ENCODE data around the gene KIF3B. TPM values are rescaled to one million over a fixed set of nuclear protein-coding genes. Genes with fewer than 3 reads are reported as not detected.

The KIF3B gene
- total and polyA plus RNA-seq, 2 donors (not counting 1 experiment from before 2014, with no cell fraction given) = 12.7 to 17.5 TPM

DNA sequence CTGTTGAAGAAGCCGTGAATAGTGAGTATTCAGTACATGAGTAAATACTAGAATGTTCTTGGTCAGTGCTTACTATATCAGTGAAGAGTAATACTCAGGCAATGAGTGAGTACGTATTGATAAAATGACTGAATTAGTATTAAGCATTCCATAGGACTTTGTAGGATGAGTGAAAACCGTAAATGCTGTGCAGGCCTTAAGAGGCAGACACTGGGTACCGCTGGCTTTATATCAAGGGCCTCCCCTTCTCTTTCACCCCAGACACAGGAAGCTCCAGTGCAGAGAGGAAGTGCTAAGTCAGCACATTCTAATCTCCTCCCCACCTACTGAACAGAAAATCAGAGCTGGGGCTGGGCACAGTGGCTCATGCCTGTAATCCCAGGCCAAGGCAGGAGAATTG lies 45.6 kb upstream of the KIF3B start:
- Histone ChIP-seq H3K9ac (ENCODE audit: low read length) (no peak overlapping the region), H3K79me2 (ENCODE audit: control insufficient read depth, insufficient read depth, low read length) (no peaks in the 10 kb centered on the region), H3K27me3 (replicated peaks in 1 of 4; ENCODE audit: control extremely low read depth in 1 of 4, control insufficient read depth in 3 of 4, insufficient read depth in 4 of 4, low read length in 3 of 4) (no peaks in the 10 kb centered on the region), H2AFZ (ENCODE audit: insufficient read depth, low read depth, low read length, poor library complexity, severe bottlenecking) (peak overlapping the region; percentile 13), H3K4me1 (ENCODE audit: control insufficient read depth in 2 of 2, insufficient read depth in 2 of 2, low read length in 2 of 2) (peaks cover 4 to 16% of the 10 kb centered on the region in 2 donors), H3K36me3 (replicated peaks in 1 of 2; ENCODE audit: control extremely low read depth in 1 of 2, control insufficient read depth in 1 of 2, extremely low read depth in 1 of 2, insufficient read depth in 2 of 2, low read length in 1 of 2) (peaks cover 0 to 77% of the 10 kb centered on the region in 2 experiments), H3K27ac (ENCODE audit: low read length in 2 of 2) (peak overlapping the region in 1 of 2 donors; percentile 54), H4K20me1 (ENCODE audit: control insufficient read depth, insufficient read depth, low read length, poor library complexity, severe bottlenecking) (no peaks in the 10 kb centered on the region), H3K4me2 (replicated peaks; ENCODE audit: low read depth, low read length, poor library complexity, severe bottlenecking) (no peak overlapping the region), H3K4me3 (ENCODE audit: control extremely low read depth in 1 of 5, extremely low read depth in 1 of 5, insufficient read depth in 1 of 5, low read depth in 2 of 5, low read length in 4 of 5) (no peak overlapping the region), H3K9me3 (ENCODE audit: control extremely low read depth in 1 of 3, control insufficient read depth in 2 of 3, insufficient read depth in 1 of 3, low read length in 2 of 3) (no peaks in the 10 kb centered on the region)
- Mint-ChIP-seq H3K27me3 (no peaks in the 10 kb centered on the region), H3K4me3 (no peak overlapping the region), H3K9me3 (ENCODE audit: insufficient read depth) (no peaks in the 10 kb centered on the region), H3K27ac (peak overlapping the region; percentile 77), H3K4me1 (peaks cover 10% of the 10 kb centered on the region)
- no peak for TF ChIP-seq EZH2 (IDR thresholded peaks at IDR 0.05; ENCODE audit: borderline replicate concordance, insufficient read depth, low read depth, low read length, poor library complexity, severe bottlenecking)
- TF ChIP-seq, protein P1, sequence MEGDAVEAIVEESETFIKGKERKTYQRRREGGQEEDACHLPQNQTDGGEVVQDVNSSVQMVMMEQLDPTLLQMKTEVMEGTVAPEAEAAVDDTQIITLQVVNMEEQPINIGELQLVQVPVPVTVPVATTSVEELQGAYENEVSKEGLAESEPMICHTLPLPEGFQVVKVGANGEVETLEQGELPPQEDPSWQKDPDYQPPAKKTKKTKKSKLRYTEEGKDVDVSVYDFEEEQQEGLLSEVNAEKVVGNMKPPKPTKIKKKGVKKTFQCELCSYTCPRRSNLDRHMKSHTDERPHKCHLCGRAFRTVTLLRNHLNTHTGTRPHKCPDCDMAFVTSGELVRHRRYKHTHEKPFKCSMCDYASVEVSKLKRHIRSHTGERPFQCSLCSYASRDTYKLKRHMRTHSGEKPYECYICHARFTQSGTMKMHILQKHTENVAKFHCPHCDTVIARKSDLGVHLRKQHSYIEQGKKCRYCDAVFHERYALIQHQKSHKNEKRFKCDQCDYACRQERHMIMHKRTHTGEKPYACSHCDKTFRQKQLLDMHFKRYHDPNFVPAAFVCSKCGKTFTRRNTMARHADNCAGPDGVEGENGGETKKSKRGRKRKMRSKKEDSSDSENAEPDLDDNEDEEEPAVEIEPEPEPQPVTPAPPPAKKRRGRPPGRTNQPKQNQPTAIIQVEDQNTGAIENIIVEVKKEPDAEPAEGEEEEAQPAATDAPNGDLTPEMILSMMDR (IDR thresholded peaks at IDR 0.05) = no peak
- CTCF ChIA-PET = no interaction called here
- POLR2A ChIA-PET = no interaction called here
- WGBS (ENCODE audit: insufficient coverage) = 80% methylated on average over 2 of the region's 4 CpGs
- DNase-seq (peak; percentile 22), ATAC-seq (ENCODE audit: low read depth) (peak; percentile 58)
- intact Hi-C loops (cut with micrococcal nuclease) = loop anchor here (10.0 kb wide), 1 partner anchor 423 kb away; no protein-coding TSS in a partner anchor

DNA sequence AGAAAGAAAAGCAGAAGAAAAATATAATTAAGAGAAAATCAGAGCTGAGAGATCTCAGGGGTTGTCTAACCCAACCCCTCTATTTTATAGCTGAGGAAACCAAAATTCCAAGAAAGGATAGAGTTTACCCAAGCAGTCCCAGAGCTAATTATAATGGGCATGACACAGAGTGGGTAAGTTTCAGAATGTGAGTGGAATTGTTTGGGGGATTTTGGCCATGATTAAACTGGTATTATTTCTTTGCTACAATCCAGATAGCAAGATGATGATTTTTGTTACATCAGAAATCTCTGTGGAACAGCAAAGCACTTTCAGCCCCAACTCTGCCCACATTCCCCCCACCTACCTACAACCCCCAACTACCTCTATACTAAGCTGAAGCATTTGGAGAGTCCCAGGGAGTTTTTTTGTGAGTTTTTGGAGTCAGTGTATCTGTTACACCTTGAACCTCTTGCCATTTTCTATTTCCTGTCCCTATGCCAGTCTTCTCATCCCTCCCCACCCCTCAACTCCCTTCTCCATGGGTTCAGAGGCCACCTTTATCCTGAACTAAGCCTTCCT lies 45.0 kb upstream of the KIF3B start:
- Histone ChIP-seq H3K27ac (ENCODE audit: low read length in 2 of 2) (peak overlapping the region in 1 of 2 donors; percentile 48), H3K4me1 (ENCODE audit: control insufficient read depth in 2 of 2, insufficient read depth in 2 of 2, low read length in 2 of 2) (peaks cover 4 to 16% of the 10 kb centered on the region in 2 donors), H3K9ac (ENCODE audit: low read length) (no peak overlapping the region), H3K27me3 (replicated peaks in 1 of 4; ENCODE audit: control extremely low read depth in 1 of 4, control insufficient read depth in 3 of 4, insufficient read depth in 4 of 4, low read length in 3 of 4) (no peaks in the 10 kb centered on the region), H3K36me3 (replicated peaks in 1 of 2; ENCODE audit: control extremely low read depth in 1 of 2, control insufficient read depth in 1 of 2, extremely low read depth in 1 of 2, insufficient read depth in 2 of 2, low read length in 1 of 2) (peaks cover 0 to 74% of the 10 kb centered on the region in 2 experiments), H4K20me1 (ENCODE audit: control insufficient read depth, insufficient read depth, low read length, poor library complexity, severe bottlenecking) (no peaks in the 10 kb centered on the region), H3K9me3 (ENCODE audit: control extremely low read depth in 1 of 3, control insufficient read depth in 2 of 3, insufficient read depth in 1 of 3, low read length in 2 of 3) (no peaks in the 10 kb centered on the region), H3K79me2 (ENCODE audit: control insufficient read depth, insufficient read depth, low read length) (no peaks in the 10 kb centered on the region), H3K4me2 (replicated peaks; ENCODE audit: low read depth, low read length, poor library complexity, severe bottlenecking) (no peak overlapping the region), H2AFZ (ENCODE audit: insufficient read depth, low read depth, low read length, poor library complexity, severe bottlenecking) (peak overlapping the region; percentile 13), H3K4me3 (ENCODE audit: control extremely low read depth in 1 of 5, extremely low read depth in 1 of 5, insufficient read depth in 1 of 5, low read depth in 2 of 5, low read length in 4 of 5) (no peak overlapping the region)
- Mint-ChIP-seq H3K4me3 (no peak overlapping the region), H3K27ac (peak overlapping the region; percentile 70), H3K9me3 (ENCODE audit: insufficient read depth) (no peaks in the 10 kb centered on the region), H3K27me3 (no peaks in the 10 kb centered on the region), H3K4me1 (peaks cover 10% of the 10 kb centered on the region)
- TF ChIP-seq, protein P1 (IDR thresholded peaks at IDR 0.05) = no peak
- TF ChIP-seq EZH2 (IDR thresholded peaks at IDR 0.05; ENCODE audit: borderline replicate concordance, insufficient read depth, low read depth, low read length, poor library complexity, severe bottlenecking) = no peak
- CTCF ChIA-PET = interaction anchor here (1.2 kb wide), 1 partner anchor 17 kb away, joined by 4 read pairs; no protein-coding TSS in a partner anchor
- POLR2A ChIA-PET = no interaction called here
- intact Hi-C loops (cut with micrococcal nuclease) = loop anchor here (10.0 kb wide), 1 partner anchor 422 kb away; no protein-coding TSS in a partner anchor
- DNase-seq (no peak), ATAC-seq (ENCODE audit: low read depth) (no peak)

All from B cell (primary cell).